GM12878 (cell line): ENCODE data around the gene PIWIL4. TPM values are rescaled to one million over a fixed set of nuclear protein-coding genes. Genes with fewer than 3 reads are reported as not detected.

Experiments used
- ATF7 ChIP-seq: fragments of 450-650 bp; IDR thresholded peaks from 2 replicates; pipeline ENCODE4 v1.6.1; 2016; ENCODE audit warnings: low read depth, mild to moderate bottlenecking
- BCL3 ChIP-seq: IDR thresholded peaks from 2 replicates; pipeline ENCODE4 v1.6.1; 2011; ENCODE audit warnings: borderline replicate concordance, low read depth, mild to moderate bottlenecking, moderate library complexity, low read length; ENCODE audit not compliant: insufficient read depth, poor library complexity, severe bottlenecking
- BHLHE40 ChIP-seq, 2 experiments: fragments of 450-650 bp in 1 of 2; IDR thresholded peaks; 2 replicates each; pipeline ENCODE4 v1.6.1; 2011 to 2017; ENCODE audit warnings: low read depth in 2 of 2, borderline replicate concordance in 1 of 2, improper control_type of control experiment in 1 of 2, low read length in 1 of 2, mild to moderate bottlenecking in 1 of 2
- EZH2 ChIP-seq: IDR thresholded peaks from 2 replicates; pipeline ENCODE4 v1.6.1; 2012; ENCODE audit warnings: low read depth, mild to moderate bottlenecking, control low read depth, inconsistent platforms, low read length, borderline replicate concordance; ENCODE audit not compliant: control insufficient read depth
- FOS ChIP-seq: IDR thresholded peaks from 3 replicates; pipeline ENCODE4 v1.6.1; 2011; ENCODE audit warnings: borderline replicate concordance; ENCODE audit not compliant: insufficient read length; ENCODE audit errors: extremely low read depth
- MTA2 ChIP-seq: fragments of 450-650 bp; IDR thresholded peaks from 2 replicates; pipeline ENCODE4 v1.6.1; 2016; ENCODE audit warnings: low read depth, mild to moderate bottlenecking, moderate library complexity
- NFXL1 ChIP-seq: fragments of 450-650 bp; IDR thresholded peaks from 2 replicates; pipeline ENCODE4 v1.6.1; 2017; ENCODE audit warnings: antibody characterized with exemption, mild to moderate bottlenecking, borderline replicate concordance
- NFYB ChIP-seq: IDR thresholded peaks from 2 replicates; pipeline ENCODE4 v1.6.1; 2011; ENCODE audit warnings: low read depth, mild to moderate bottlenecking, low read length, improper control_type of control experiment, moderate library complexity; ENCODE audit not compliant: insufficient read depth
- PML ChIP-seq: IDR thresholded peaks from 2 replicates; pipeline ENCODE4 v1.6.1; 2012; ENCODE audit warnings: low read length, inconsistent platforms
- RCOR1 ChIP-seq: conservative IDR thresholded peaks from 2 replicates; pipeline ENCODE4 v1.6.1; 2012; ENCODE audit warnings: low read depth, low read length, improper control_type of control experiment
- SMARCA5 ChIP-seq: fragments of 450-650 bp; IDR thresholded peaks from 2 replicates; pipeline ENCODE4 v1.6.1; 2017; ENCODE audit warnings: mild to moderate bottlenecking
- SPI1 ChIP-seq: IDR thresholded peaks from 2 replicates; pipeline ENCODE4 v1.6.1; 2011; ENCODE audit warnings: low read depth, mild to moderate bottlenecking, low read length, moderate library complexity, borderline replicate concordance; ENCODE audit not compliant: insufficient read depth
- SUPT20H ChIP-seq: IDR thresholded peaks from 2 replicates; pipeline ENCODE4 v1.6.1; 2011; ENCODE audit warnings: low read depth, mild to moderate bottlenecking, low read length, moderate library complexity, borderline replicate concordance; ENCODE audit not compliant: control insufficient read depth
- polyA plus RNA-seq, 11 experiments: library from polyadenylated mRNA; depleted of rRNA in 4 of 11; unstranded in 6 of 11; stranded (reverse) in 5 of 11; fragments of >200 nt; fragmentation: Nextera tagmentation in 4 of 11; fragmentation: Illumina TruSeq in 1 of 11; extraction: Ambion mirVana in 4 of 11; extraction: Trizol in 1 of 11; gene quantifications; 1 replicate in 1 of 11; 2 replicates in 10 of 11; pipeline versions ENCODE4 v1.2.1 to v1.2.3, GENCODE V29; 2011 to 2016; ENCODE audit warnings: inconsistent platforms in 2 of 11, missing spikeins in 2 of 11, low read depth in 1 of 11
- total RNA-seq, 4 experiments: library from RNA; depleted of rRNA in 3 of 4; stranded (reverse); fragments of >200 nt in 3 of 4; fragmentation: Illumina TruSeq in 1 of 4; extraction: Trizol in 1 of 4; gene quantifications; 2 replicates each; pipeline versions ENCODE4 v1.2.1 to v1.2.3, GENCODE V29; 2013 to 2021
- TF ChIP-seq, protein P1 (sequence below): fragments of 450-650 bp; conservative IDR thresholded peaks from 2 replicates; pipeline ENCODE4 v1.6.1; 2017; ENCODE audit warnings: mild to moderate bottlenecking, moderate library complexity
- TF ChIP-seq, protein P2 (sequence below): fragments of 450-650 bp; IDR thresholded peaks from 2 replicates; pipeline ENCODE4 v1.6.1; 2017; ENCODE audit warnings: mild to moderate bottlenecking, moderate library complexity
- TF ChIP-seq, protein P3 (sequence below): fragments of 150-350 bp; IDR thresholded peaks from 2 replicates; pipeline ENCODE4 v1.6.1; 2014; ENCODE audit warnings: mild to moderate bottlenecking, low read depth, low read length
- TF ChIP-seq, protein P4 (sequence below): IDR thresholded peaks from 2 replicates; pipeline ENCODE4 v1.6.1; 2012; ENCODE audit warnings: low read length, inconsistent platforms

Gene PIWIL4
- total and polyA plus RNA-seq, 10 of the 15 experiments (the other 5 are each of a cell fraction or from before 2014, with no cell fraction given) = 0.23 to 13.3 (median 0.47) TPM

GRCh38 chr11:94602430-94603372, 35.5 kb downstream of the PIWIL4 start (continued):
- TF ChIP-seq, protein P1, sequence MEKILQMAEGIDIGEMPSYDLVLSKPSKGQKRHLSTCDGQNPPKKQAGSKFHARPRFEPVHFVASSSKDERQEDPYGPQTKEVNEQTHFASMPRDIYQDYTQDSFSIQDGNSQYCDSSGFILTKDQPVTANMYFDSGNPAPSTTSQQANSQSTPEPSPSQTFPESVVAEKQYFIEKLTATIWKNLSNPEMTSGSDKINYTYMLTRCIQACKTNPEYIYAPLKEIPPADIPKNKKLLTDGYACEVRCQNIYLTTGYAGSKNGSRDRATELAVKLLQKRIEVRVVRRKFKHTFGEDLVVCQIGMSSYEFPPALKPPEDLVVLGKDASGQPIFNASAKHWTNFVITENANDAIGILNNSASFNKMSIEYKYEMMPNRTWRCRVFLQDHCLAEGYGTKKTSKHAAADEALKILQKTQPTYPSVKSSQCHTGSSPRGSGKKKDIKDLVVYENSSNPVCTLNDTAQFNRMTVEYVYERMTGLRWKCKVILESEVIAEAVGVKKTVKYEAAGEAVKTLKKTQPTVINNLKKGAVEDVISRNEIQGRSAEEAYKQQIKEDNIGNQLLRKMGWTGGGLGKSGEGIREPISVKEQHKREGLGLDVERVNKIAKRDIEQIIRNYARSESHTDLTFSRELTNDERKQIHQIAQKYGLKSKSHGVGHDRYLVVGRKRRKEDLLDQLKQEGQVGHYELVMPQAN = no peak
- TF ChIP-seq NFYB (peak; percentile 46; the same call in 1 of the 2 replicates), SUPT20H (no peak), RCOR1 (peak; percentile 25; the same call in 1 of the 2 replicates), BHLHE40 (IDR thresholded peaks at IDR 0.05; ENCODE audit: borderline replicate concordance in 1 of 2, low read depth in 2 of 2, low read length in 1 of 2) (peak; percentile 95), ATF7 (peak; percentile 97), PML (no peak), EZH2 (no peak), NFXL1 (no peak), SMARCA5 (peak; percentile 99), MTA2 (peak; percentile 100), SPI1 (peak; percentile 94), BCL3 (no peak), FOS (no peak)
- TF ChIP-seq, protein P2, sequence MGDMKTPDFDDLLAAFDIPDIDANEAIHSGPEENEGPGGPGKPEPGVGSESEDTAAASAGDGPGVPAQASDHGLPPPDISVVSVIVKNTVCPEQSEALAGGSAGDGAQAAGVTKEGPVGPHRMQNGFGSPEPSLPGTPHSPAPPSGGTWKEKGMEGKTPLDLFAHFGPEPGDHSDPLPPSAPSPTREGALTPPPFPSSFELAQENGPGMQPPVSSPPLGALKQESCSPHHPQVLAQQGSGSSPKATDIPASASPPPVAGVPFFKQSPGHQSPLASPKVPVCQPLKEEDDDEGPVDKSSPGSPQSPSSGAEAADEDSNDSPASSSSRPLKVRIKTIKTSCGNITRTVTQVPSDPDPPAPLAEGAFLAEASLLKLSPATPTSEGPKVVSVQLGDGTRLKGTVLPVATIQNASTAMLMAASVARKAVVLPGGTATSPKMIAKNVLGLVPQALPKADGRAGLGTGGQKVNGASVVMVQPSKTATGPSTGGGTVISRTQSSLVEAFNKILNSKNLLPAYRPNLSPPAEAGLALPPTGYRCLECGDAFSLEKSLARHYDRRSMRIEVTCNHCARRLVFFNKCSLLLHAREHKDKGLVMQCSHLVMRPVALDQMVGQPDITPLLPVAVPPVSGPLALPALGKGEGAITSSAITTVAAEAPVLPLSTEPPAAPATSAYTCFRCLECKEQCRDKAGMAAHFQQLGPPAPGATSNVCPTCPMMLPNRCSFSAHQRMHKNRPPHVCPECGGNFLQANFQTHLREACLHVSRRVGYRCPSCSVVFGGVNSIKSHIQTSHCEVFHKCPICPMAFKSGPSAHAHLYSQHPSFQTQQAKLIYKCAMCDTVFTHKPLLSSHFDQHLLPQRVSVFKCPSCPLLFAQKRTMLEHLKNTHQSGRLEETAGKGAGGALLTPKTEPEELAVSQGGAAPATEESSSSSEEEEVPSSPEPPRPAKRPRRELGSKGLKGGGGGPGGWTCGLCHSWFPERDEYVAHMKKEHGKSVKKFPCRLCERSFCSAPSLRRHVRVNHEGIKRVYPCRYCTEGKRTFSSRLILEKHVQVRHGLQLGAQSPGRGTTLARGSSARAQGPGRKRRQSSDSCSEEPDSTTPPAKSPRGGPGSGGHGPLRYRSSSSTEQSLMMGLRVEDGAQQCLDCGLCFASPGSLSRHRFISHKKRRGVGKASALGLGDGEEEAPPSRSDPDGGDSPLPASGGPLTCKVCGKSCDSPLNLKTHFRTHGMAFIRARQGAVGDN = 0 out of 2 replicates have a peak, but pooled peaks have one; percentile 54
- TF ChIP-seq, protein P3, sequence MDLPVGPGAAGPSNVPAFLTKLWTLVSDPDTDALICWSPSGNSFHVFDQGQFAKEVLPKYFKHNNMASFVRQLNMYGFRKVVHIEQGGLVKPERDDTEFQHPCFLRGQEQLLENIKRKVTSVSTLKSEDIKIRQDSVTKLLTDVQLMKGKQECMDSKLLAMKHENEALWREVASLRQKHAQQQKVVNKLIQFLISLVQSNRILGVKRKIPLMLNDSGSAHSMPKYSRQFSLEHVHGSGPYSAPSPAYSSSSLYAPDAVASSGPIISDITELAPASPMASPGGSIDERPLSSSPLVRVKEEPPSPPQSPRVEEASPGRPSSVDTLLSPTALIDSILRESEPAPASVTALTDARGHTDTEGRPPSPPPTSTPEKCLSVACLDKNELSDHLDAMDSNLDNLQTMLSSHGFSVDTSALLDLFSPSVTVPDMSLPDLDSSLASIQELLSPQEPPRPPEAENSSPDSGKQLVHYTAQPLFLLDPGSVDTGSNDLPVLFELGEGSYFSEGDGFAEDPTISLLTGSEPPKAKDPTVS = no peak
- TF ChIP-seq, protein P4, sequence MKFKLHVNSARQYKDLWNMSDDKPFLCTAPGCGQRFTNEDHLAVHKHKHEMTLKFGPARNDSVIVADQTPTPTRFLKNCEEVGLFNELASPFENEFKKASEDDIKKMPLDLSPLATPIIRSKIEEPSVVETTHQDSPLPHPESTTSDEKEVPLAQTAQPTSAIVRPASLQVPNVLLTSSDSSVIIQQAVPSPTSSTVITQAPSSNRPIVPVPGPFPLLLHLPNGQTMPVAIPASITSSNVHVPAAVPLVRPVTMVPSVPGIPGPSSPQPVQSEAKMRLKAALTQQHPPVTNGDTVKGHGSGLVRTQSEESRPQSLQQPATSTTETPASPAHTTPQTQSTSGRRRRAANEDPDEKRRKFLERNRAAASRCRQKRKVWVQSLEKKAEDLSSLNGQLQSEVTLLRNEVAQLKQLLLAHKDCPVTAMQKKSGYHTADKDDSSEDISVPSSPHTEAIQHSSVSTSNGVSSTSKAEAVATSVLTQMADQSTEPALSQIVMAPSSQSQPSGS = peak; percentile 75
